ENCODE measurements around the gene BRSK2. TPM values are rescaled to one million over a fixed set of nuclear protein-coding genes. Genes with fewer than 3 reads are reported as not detected.

The BRSK2 gene
- total RNA-seq, 1 donor from 2014 or later: 49.2 TPM

GRCh38 chr11:1375161-1375954 lies 14.4 kb upstream of the BRSK2 start:
- H3K36me3 Mint-ChIP-seq (ENCODE audit: insufficient read depth): no peaks in the 10 kb centered on the region
- peaks cover 5% of the 10 kb centered on the region for H3K9me3 Mint-ChIP-seq (ENCODE audit: low read depth)
- no peak for DNase-seq (ENCODE audit: low spot score, unreplicated experiment)
- TF ChIP-seq, protein P1, sequence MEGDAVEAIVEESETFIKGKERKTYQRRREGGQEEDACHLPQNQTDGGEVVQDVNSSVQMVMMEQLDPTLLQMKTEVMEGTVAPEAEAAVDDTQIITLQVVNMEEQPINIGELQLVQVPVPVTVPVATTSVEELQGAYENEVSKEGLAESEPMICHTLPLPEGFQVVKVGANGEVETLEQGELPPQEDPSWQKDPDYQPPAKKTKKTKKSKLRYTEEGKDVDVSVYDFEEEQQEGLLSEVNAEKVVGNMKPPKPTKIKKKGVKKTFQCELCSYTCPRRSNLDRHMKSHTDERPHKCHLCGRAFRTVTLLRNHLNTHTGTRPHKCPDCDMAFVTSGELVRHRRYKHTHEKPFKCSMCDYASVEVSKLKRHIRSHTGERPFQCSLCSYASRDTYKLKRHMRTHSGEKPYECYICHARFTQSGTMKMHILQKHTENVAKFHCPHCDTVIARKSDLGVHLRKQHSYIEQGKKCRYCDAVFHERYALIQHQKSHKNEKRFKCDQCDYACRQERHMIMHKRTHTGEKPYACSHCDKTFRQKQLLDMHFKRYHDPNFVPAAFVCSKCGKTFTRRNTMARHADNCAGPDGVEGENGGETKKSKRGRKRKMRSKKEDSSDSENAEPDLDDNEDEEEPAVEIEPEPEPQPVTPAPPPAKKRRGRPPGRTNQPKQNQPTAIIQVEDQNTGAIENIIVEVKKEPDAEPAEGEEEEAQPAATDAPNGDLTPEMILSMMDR (IDR thresholded peaks at IDR 0.05; ENCODE audit: unreplicated experiment): no peak
- peaks cover 9% of the 10 kb centered on the region for H3K27me3 Mint-ChIP-seq
- H3K27ac Mint-ChIP-seq: no peak overlapping the region
- H3K4me1 Mint-ChIP-seq (ENCODE audit: low read depth): peaks cover 6% of the 10 kb centered on the region
- no peak overlapping the region for H3K4me3 Mint-ChIP-seq (ENCODE audit: low read depth)

DNA sequence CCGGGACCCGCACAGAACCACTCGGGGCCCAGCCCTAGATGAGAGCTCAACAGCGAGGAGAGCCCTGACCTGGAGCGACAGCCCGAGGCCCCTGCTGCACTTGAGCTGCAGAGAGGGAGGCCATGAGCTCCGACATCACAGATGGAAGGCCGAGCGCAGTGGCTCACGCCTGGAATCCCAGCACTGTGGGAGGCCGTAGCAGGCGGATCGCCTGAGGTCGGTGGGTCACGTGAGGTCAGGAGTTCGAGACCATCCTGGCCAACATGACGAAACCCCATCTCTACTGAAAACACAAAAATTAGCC lies 13.8 kb upstream of the BRSK2 start:
- H3K9me3 Mint-ChIP-seq (ENCODE audit: low read depth): peaks cover 7% of the 10 kb centered on the region
- no peaks in the 10 kb centered on the region for H3K36me3 Mint-ChIP-seq (ENCODE audit: insufficient read depth)
- H3K27me3 Mint-ChIP-seq: peaks cover 11% of the 10 kb centered on the region
- H3K4me1 Mint-ChIP-seq (ENCODE audit: low read depth): peaks cover 6% of the 10 kb centered on the region
- H3K27ac Mint-ChIP-seq: no peak overlapping the region
- no peak for DNase-seq (ENCODE audit: low spot score, unreplicated experiment)
- H3K4me3 Mint-ChIP-seq (ENCODE audit: low read depth): no peak overlapping the region
- TF ChIP-seq, protein P1 (IDR thresholded peaks at IDR 0.05; ENCODE audit: unreplicated experiment): no peak

GRCh38 chr11:1377231-1377780 lies 12.4 kb upstream of the BRSK2 start:
- Mint-ChIP-seq H3K36me3 (ENCODE audit: insufficient read depth) (no peaks in the 10 kb centered on the region), H3K27me3 (peaks cover 15% of the 10 kb centered on the region), H3K4me1 (ENCODE audit: low read depth) (peaks cover 6% of the 10 kb centered on the region)

GRCh38 chr11:1381793-1382425 lies 7.8 kb upstream of the BRSK2 start:
- H3K36me3 Mint-ChIP-seq (ENCODE audit: insufficient read depth): no peaks in the 10 kb centered on the region
- H3K9me3 Mint-ChIP-seq (ENCODE audit: low read depth): peaks cover 7% of the 10 kb centered on the region
- peak overlapping the region; percentile 57 for H3K4me3 Mint-ChIP-seq (ENCODE audit: low read depth)
- H3K27me3 Mint-ChIP-seq: peaks cover 17% of the 10 kb centered on the region
- DNase-seq (ENCODE audit: low spot score, unreplicated experiment): no peak
- TF ChIP-seq, protein P1 (IDR thresholded peaks at IDR 0.05; ENCODE audit: unreplicated experiment): no peak
- H3K27ac Mint-ChIP-seq: peak overlapping the region; percentile 57
- H3K4me1 Mint-ChIP-seq (ENCODE audit: low read depth): peaks cover 6% of the 10 kb centered on the region

More at GRCh38 chr11:1377231-1377780, 12.4 kb upstream of the BRSK2 start:
- no peak for DNase-seq (ENCODE audit: low spot score, unreplicated experiment)
- no peak overlapping the region for H3K4me3 Mint-ChIP-seq (ENCODE audit: low read depth)
- H3K27ac Mint-ChIP-seq: no peak overlapping the region
- H3K9me3 Mint-ChIP-seq (ENCODE audit: low read depth): peaks cover 7% of the 10 kb centered on the region
- TF ChIP-seq, protein P1 (IDR thresholded peaks at IDR 0.05; ENCODE audit: unreplicated experiment): no peak

GRCh38 chr11:1382429-1382828 lies 7.3 kb upstream of the BRSK2 start:
- H3K27me3 Mint-ChIP-seq: peaks cover 19% of the 10 kb centered on the region
- peak overlapping the region; percentile 57 for H3K4me3 Mint-ChIP-seq (ENCODE audit: low read depth)
- H3K36me3 Mint-ChIP-seq (ENCODE audit: insufficient read depth): no peaks in the 10 kb centered on the region
- no peak for DNase-seq (ENCODE audit: low spot score, unreplicated experiment)
- peaks cover 7% of the 10 kb centered on the region for H3K9me3 Mint-ChIP-seq (ENCODE audit: low read depth)
- TF ChIP-seq, protein P1 (IDR thresholded peaks at IDR 0.05; ENCODE audit: unreplicated experiment): no peak
- peaks cover 6% of the 10 kb centered on the region for H3K4me1 Mint-ChIP-seq (ENCODE audit: low read depth)
- peak overlapping the region; percentile 57 for H3K27ac Mint-ChIP-seq

All from progenitor cell of endocrine pancreas (in vitro differentiated cells).